Endodermal cell (in vitro differentiated cells): Measurements from ENCODE around the gene GTF2A1L. TPM values are rescaled to one million over a fixed set of nuclear protein-coding genes. Genes with fewer than 3 reads are reported as not detected.
A peak's percentile ranks its signal among the peaks of the same experiment; 100 is the strongest.

Source experiments
- DNase-seq: peaks from one replicate; pipeline ENCODE4 v3.0.0-alpha.2; 2017
- H3K27ac ChIP-seq: 2 replicates; pipeline ENCODE4 v1.5.1; 2013; ENCODE audit warnings: mild to moderate bottlenecking, low read depth, low read length, moderate library complexity
- H3K27me3 ChIP-seq: 2 replicates; pipeline ENCODE4 v1.6.1; 2013; ENCODE audit warnings: mild to moderate bottlenecking, low read length, moderate library complexity; ENCODE audit not compliant: insufficient read depth, control insufficient read depth, poor library complexity, severe bottlenecking
- H3K36me3 ChIP-seq: 2 replicates; pipeline ENCODE4 v1.7.0; 2013; ENCODE audit warnings: mild to moderate bottlenecking, low read length, moderate library complexity; ENCODE audit not compliant: control insufficient read depth, insufficient read depth
- H3K4me1 ChIP-seq: one replicate; pipeline ENCODE4 v1.7.0; 2013; ENCODE audit warnings: low read length; ENCODE audit not compliant: control insufficient read depth, insufficient read depth
- H3K4me3 ChIP-seq: 2 replicates; pipeline ENCODE4 v1.5.1; 2013; ENCODE audit warnings: mild to moderate bottlenecking, low read length, moderate library complexity
- H3K9ac ChIP-seq: 2 replicates; pipeline ENCODE4 v1.6.1; 2013; ENCODE audit warnings: mild to moderate bottlenecking, low read length, moderate library complexity; ENCODE audit not compliant: poor library complexity, severe bottlenecking; ENCODE audit errors: extremely low read depth
- H3K9me3 ChIP-seq: 2 replicates; pipeline ENCODE4 v1.6.1; 2013; ENCODE audit warnings: mild to moderate bottlenecking, low read length, moderate library complexity; ENCODE audit not compliant: control insufficient read depth
- H3K27ac Mint-ChIP-seq: 2 replicates; pipeline ENCODE4 v1.8.0; 2020; ENCODE audit warnings: mixed read lengths
- H3K27me3 Mint-ChIP-seq: 2 replicates; pipeline ENCODE4 v1.8.0; 2021; ENCODE audit warnings: mild to moderate bottlenecking, mixed read lengths; ENCODE audit not compliant: insufficient read depth
- H3K36me3 Mint-ChIP-seq: 2 replicates; pipeline ENCODE4 v1.8.0; 2020; ENCODE audit warnings: low read depth, mixed read lengths
- H3K4me1 Mint-ChIP-seq: 2 replicates; pipeline ENCODE4 v1.8.0; 2020; ENCODE audit warnings: mixed read lengths
- H3K4me3 Mint-ChIP-seq: 2 replicates; pipeline ENCODE4 v1.8.0; 2020; ENCODE audit warnings: mild to moderate bottlenecking, moderate library complexity, mixed read lengths
- H3K9me3 Mint-ChIP-seq: 2 replicates; pipeline ENCODE4 v1.8.0; 2020; ENCODE audit warnings: mild to moderate bottlenecking, mixed read lengths
- CTCF ChIP-seq: fragments of 200-600 bp; sonication (generic); conservative IDR thresholded peaks from 2 replicates; pipeline ENCODE4 v1.5.0; 2021; ENCODE audit warnings: antibody characterized with exemption, mild to moderate bottlenecking
- WGBS, 2 experiments: methylation state at CpG; one replicate each; pipeline versions ENCODE4 v1.1.5 to v1.1.7; 2013; ENCODE audit warnings: missing lambda C conversion rate in 2 of 2, mixed read lengths in 1 of 2; ENCODE audit not compliant: insufficient coverage in 1 of 2, insufficient read length in 1 of 2; 5-methylcytosine and 5-hydroxymethylcytosine counted together
- total RNA-seq, 2 donors: library from RNA; stranded (reverse); fragmentation: NEBNext Ultra II Directional in 1 of 2; extraction: Animal tissue kit (Norgen Biotek cat#: 25700) in 1 of 2; gene quantifications; 2 replicates in 1 of 2; 3 replicates in 1 of 2; pipeline ENCODE4 v1.2.1, GENCODE V29; 2021

Gene GTF2A1L
- total RNA-seq, 2 donors from 2014 or later: not detected

- DNase-seq: no peak
- WGBS, 2 experiments: 83 to 91% methylated on average over 2 to 3 of the region's 3 CpGs
Measured at GRCh38 chr2:48583961-48584360, 33.7 kb upstream of the GTF2A1L start.

GRCh38 chr2:48584551-48584950 is 33.1 kb upstream of the GTF2A1L start:
- TF ChIP-seq CTCF: no peak
- no peaks in the 10 kb centered on the region for H3K27me3 ChIP-seq
- H3K9me3 ChIP-seq: no peaks in the 10 kb centered on the region
- no peaks in the 10 kb centered on the region for H3K36me3 ChIP-seq
- Mint-ChIP-seq H3K36me3 (peaks cover 32% of the 10 kb centered on the region), H3K4me3 (no peak overlapping the region), H3K27ac (peak overlapping the region; percentile 52), H3K4me1 (peaks cover 11% of the 10 kb centered on the region), H3K9me3 (no peaks in the 10 kb centered on the region), H3K27me3 (no peaks in the 10 kb centered on the region)
- H3K9ac ChIP-seq: no peak overlapping the region
- no peak for DNase-seq
- no peak overlapping the region for H3K27ac ChIP-seq
- H3K4me3 ChIP-seq: no peak overlapping the region
- H3K4me1 ChIP-seq: no peaks in the 10 kb centered on the region
- WGBS, 2 experiments: 92 to 96% methylated on average over 4 of the region's 4 CpGs

More at GRCh38 chr2:48583961-48584360, 33.7 kb upstream of the GTF2A1L start:
- H3K27me3 Mint-ChIP-seq: no peaks in the 10 kb centered on the region
- Histone ChIP-seq H3K9me3 (no peaks in the 10 kb centered on the region), H3K27ac (no peak overlapping the region), H3K4me3 (no peak overlapping the region), H3K4me1 (no peaks in the 10 kb centered on the region), H3K36me3 (no peaks in the 10 kb centered on the region), H3K9ac (no peak overlapping the region), H3K27me3 (no peaks in the 10 kb centered on the region)
- peaks cover 32% of the 10 kb centered on the region for H3K36me3 Mint-ChIP-seq
- H3K9me3 Mint-ChIP-seq: no peaks in the 10 kb centered on the region
- peaks cover 7% of the 10 kb centered on the region for H3K4me1 Mint-ChIP-seq
- no peak overlapping the region for H3K4me3 Mint-ChIP-seq
- no peak overlapping the region for H3K27ac Mint-ChIP-seq
- TF ChIP-seq CTCF: no peak

GRCh38 chr2:48586433-48586832 is 31.2 kb upstream of the GTF2A1L start:
- H3K4me3 Mint-ChIP-seq: no peak overlapping the region
- peaks cover 11% of the 10 kb centered on the region for H3K4me1 Mint-ChIP-seq
- H3K4me3 ChIP-seq: no peak overlapping the region
- no peak for TF ChIP-seq CTCF
- H3K4me1 ChIP-seq: no peaks in the 10 kb centered on the region
- H3K27me3 Mint-ChIP-seq: no peaks in the 10 kb centered on the region
- no peaks in the 10 kb centered on the region for H3K36me3 ChIP-seq
- no peak overlapping the region for H3K27ac Mint-ChIP-seq
- H3K27ac ChIP-seq: peak overlapping the region; percentile 68
- H3K27me3 ChIP-seq: no peaks in the 10 kb centered on the region
- 64 to 71% methylated on average over 4 of the region's 4 CpGs for WGBS, 2 experiments
- H3K9me3 ChIP-seq: no peaks in the 10 kb centered on the region
- no peak overlapping the region for H3K9ac ChIP-seq
- peaks cover 24% of the 10 kb centered on the region for H3K36me3 Mint-ChIP-seq
- H3K9me3 Mint-ChIP-seq: no peaks in the 10 kb centered on the region
- DNase-seq: no peak
